Subcutaneous abdominal adipose tissue (tissue), 5 donors: ENCODE data around the gene TTLL10.
A peak's percentile ranks its signal among the peaks of the same experiment; 100 is the strongest.

Experiments
- H3K27ac ChIP-seq: one replicate; pipeline ENCODE4 v1.7.0; 2013; ENCODE audit warnings: low read depth, mild to moderate bottlenecking, inconsistent platforms, low read length, moderate library complexity
- H3K27me3 ChIP-seq, 5 donors: one replicate each; pipeline ENCODE4 v1.7.0; 2013; ENCODE audit warnings: low read length in 5 of 5, inconsistent platforms in 1 of 5; ENCODE audit not compliant: control insufficient read depth in 5 of 5, insufficient read depth in 4 of 5
- H3K36me3 ChIP-seq, 5 donors: one replicate each; pipeline ENCODE4 v1.7.0; 2013; ENCODE audit warnings: low read length in 5 of 5; ENCODE audit not compliant: control insufficient read depth in 5 of 5, insufficient read depth in 5 of 5
- H3K4me1 ChIP-seq, 5 donors: one replicate each; pipeline ENCODE4 v1.7.0; 2013; ENCODE audit warnings: low read length in 5 of 5, mild to moderate bottlenecking in 3 of 5, moderate library complexity in 1 of 5; ENCODE audit not compliant: control insufficient read depth in 5 of 5, insufficient read depth in 5 of 5
- H3K4me3 ChIP-seq, 5 donors: one replicate each; pipeline ENCODE4 v1.7.0; 2013; ENCODE audit warnings: low read length in 5 of 5, low read depth in 1 of 5
- H3K9ac ChIP-seq, 5 donors: one replicate each; pipeline ENCODE4 v1.7.0; 2013; ENCODE audit warnings: low read length in 5 of 5, mild to moderate bottlenecking in 4 of 5, moderate library complexity in 3 of 5
- H3K9me3 ChIP-seq, 5 donors: one replicate each; pipeline ENCODE4 v1.7.0; 2013; ENCODE audit warnings: low read length in 5 of 5; ENCODE audit not compliant: control insufficient read depth in 5 of 5
- donor health status: healthy.
- donor health status: healthy.
- donor health status: healthy.
- donor health status: healthy.
- donor health status: healthy.

TTLL10 gene

GRCh38 chr1:1204998-1205768 is 31.5 kb downstream of the TTLL10 start:
- peaks cover 28 to 43% (median 40%) of the 10 kb centered on the region in 5 donors for H3K27me3 ChIP-seq
- H3K4me3 ChIP-seq: no peak overlapping the region
- no peak overlapping the region for H3K9ac ChIP-seq
- peaks cover 0 to 37% (median 30%) of the 10 kb centered on the region in 5 donors for H3K4me1 ChIP-seq
- H3K27ac ChIP-seq: no peak overlapping the region
- H3K36me3 ChIP-seq: no peaks in the 10 kb centered on the region
- no peaks in the 10 kb centered on the region for H3K9me3 ChIP-seq

DNA sequence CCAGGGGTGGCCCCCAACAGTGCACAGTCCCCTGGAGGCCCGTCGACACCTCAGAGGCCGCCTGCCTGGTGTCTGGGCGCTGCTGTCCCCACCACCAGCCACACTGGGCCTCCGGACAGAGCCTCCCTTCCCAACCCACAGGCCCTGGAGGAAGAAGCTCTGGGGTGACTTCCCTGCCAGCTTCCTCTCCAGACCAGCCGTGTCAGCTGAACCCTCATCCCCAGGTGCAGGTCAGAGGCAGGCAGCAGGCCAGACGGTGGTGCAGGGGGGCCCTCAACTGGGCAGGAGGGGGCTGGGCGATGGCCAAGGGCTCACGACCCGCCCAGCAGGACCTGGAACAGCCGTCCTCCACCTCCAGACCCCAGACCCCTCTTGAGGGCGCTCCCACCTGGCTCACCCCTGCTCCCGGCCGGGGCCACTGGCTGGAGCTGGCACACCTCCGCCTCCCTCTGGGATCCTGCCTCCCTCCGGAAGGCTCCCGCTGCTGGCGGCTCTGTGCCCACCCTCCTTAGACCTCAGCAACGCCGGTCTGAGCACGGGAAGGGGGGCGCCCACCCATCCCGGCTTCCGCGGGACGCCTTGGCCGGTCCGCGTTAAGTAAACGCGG is 32.2 kb downstream of the TTLL10 start:
- peak overlapping the region in 1 of 5 donors; percentile 30 for H3K9ac ChIP-seq
- peaks cover 0 to 32% (median 27%) of the 10 kb centered on the region in 5 donors for H3K4me1 ChIP-seq
- H3K36me3 ChIP-seq: no peaks in the 10 kb centered on the region
- peaks cover 25 to 43% (median 39%) of the 10 kb centered on the region in 5 donors for H3K27me3 ChIP-seq
- no peaks in the 10 kb centered on the region for H3K9me3 ChIP-seq
- no peak overlapping the region for H3K27ac ChIP-seq
- peak overlapping the region in 3 of 5 donors; percentile 17 to 56 (median 48) for H3K4me3 ChIP-seq

GRCh38 chr1:1206376-1206965 is 32.8 kb downstream of the TTLL10 start, which contains the start of gene TNFRSF18:
TNFRSF18 (minus strand) TSS chr1:1206592; CDS start chr1:1206571, 21 bp downstream.
- no peaks in the 10 kb centered on the region for H3K36me3 ChIP-seq
- H3K4me3 ChIP-seq: peak within 1 kb of the TSS in 3 of 5 donors; percentile 17 to 56 (median 48)
- H3K9me3 ChIP-seq: no peaks in the 10 kb centered on the region
- H3K9ac ChIP-seq: peak within 1 kb of the TSS in 1 of 5 donors; percentile 30
- peaks cover 25 to 43% (median 39%) of the 10 kb centered on the region in 5 donors for H3K27me3 ChIP-seq
- no peak within 1 kb of the TSS for H3K27ac ChIP-seq
- H3K4me1 ChIP-seq: peaks cover 0 to 34% (median 30%) of the 10 kb centered on the region in 5 donors

DNA sequence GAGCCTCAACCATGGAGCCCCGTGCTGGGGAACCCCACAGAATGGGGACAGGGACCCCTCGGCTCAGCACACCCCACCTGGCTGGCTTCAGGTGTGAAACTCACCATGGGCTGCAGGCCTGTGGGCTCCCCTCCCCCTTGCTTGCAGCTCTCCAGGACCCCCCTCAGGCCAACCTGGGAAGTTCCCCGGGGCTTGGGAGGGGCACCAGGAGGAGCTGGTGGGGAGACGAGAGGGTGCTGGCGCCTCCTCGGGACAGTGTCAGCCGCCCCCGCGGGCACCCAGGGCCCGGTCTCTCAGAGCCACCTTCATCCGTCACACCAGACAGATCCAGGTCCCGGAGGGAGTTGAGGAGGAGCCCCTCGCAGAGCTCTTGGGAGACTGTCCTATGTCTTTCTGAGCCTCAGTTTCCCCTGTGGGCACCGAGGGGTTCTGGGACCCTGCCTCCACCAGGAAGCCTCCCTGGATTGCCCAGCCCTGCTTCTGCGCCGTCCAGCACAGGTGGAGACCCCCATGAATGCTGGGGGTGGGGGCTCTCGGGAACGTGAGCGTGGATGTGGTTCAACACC is 33.4 kb downstream of the TTLL10 start:
- Histone ChIP-seq H3K27ac (no peak overlapping the region), H3K4me1 (peaks cover 0 to 40% (median 32%) of the 10 kb centered on the region in 5 donors), H3K9ac (no peak overlapping the region), H3K36me3 (no peaks in the 10 kb centered on the region), H3K9me3 (no peaks in the 10 kb centered on the region), H3K27me3 (peaks cover 25 to 43% (median 39%) of the 10 kb centered on the region in 5 donors), H3K4me3 (peak overlapping the region in 1 of 5 donors; percentile 56)

DNA sequence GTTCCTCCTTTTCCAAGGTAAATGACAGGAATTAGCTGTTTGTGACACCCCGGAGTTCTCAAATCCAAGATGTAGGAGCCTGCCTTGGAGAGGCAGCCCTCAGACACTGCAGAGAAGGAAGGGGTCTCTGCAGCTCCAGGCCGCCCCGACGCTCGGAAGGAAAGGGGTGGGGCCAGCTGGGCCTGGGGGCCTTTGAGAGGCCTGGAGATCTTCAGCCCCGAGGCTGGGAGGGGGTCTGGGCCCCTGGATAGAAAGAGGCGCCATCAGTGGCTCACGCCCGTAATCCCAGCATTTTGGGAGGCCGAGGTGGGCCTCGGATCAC is 33.9 kb downstream of the TTLL10 start:
- H3K27ac ChIP-seq: no peak overlapping the region

DNA sequence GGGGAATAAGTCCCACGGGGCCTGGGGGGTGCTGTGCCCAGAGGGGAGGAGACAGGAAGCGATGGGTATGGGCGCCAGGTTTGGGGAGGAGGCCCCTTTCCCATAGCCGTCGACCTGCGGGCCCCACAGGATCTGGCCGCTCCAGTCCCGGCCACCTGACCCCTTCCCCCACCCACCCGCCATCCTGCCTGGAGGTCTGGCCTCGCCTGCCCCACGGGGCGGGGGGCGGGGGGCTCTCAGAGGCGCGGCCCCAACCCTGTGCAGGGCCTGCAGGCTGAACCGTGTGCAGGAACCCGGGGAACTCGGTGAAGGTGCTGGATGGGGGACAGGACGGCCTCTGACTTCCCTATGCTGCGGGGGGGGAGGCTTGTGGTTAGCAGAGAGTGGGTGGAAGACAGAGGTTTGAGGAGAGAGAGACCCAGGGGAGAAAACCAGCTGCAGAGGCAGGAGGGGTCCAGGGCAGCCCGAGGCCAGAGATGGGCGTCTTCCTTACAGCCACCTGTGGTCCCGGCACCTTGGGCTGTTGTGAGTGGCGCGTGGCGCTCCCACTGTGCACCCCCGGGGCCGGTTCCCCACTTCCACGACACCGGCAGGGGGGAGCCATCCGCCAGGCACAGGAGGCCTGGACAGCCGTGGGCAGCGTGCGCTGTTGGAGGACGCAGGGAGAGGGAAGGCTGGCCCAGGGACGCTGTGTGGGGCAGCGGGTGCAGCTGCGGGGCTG is 35.2 kb downstream of the TTLL10 start:
- peak overlapping the region in 2 of 5 donors; percentile 29 to 37 for H3K4me3 ChIP-seq

More for the DNA sequence above, 33.9 kb downstream of the TTLL10 start:
- peaks cover 25 to 44% (median 39%) of the 10 kb centered on the region in 5 donors for H3K27me3 ChIP-seq
- H3K9me3 ChIP-seq: no peaks in the 10 kb centered on the region
- H3K4me1 ChIP-seq: peaks cover 0 to 43% (median 34%) of the 10 kb centered on the region in 5 donors
- H3K36me3 ChIP-seq: no peaks in the 10 kb centered on the region
- no peak overlapping the region for H3K9ac ChIP-seq
- no peak overlapping the region for H3K4me3 ChIP-seq

GRCh38 chr1:1210726-1211540 is 37.3 kb downstream of the TTLL10 start:
- H3K9ac ChIP-seq: no peak overlapping the region
- no peak overlapping the region for H3K27ac ChIP-seq
- H3K36me3 ChIP-seq: peaks cover 0 to 3% (median 0%) of the 10 kb centered on the region in 5 donors
- peaks cover 6 to 68% (median 56%) of the 10 kb centered on the region in 5 donors for H3K4me1 ChIP-seq
- peak overlapping the region in 1 of 5 donors; percentile 47 for H3K4me3 ChIP-seq
- peaks cover 13 to 20% (median 17%) of the 10 kb centered on the region in 5 donors for H3K27me3 ChIP-seq
- no peaks in the 10 kb centered on the region for H3K9me3 ChIP-seq

More for the DNA sequence above, 35.2 kb downstream of the TTLL10 start:
- Histone ChIP-seq H3K4me1 (peaks cover 0 to 54% (median 41%) of the 10 kb centered on the region in 5 donors), H3K27ac (no peak overlapping the region), H3K27me3 (peaks cover 22 to 37% (median 31%) of the 10 kb centered on the region in 5 donors), H3K9ac (no peak overlapping the region), H3K9me3 (no peaks in the 10 kb centered on the region), H3K36me3 (no peaks in the 10 kb centered on the region)

- Histone ChIP-seq H3K4me1 (peaks cover 6 to 68% (median 51%) of the 10 kb centered on the region in 5 donors), H3K4me3 (peak overlapping the region in 3 of 5 donors; percentile 36 to 53 (median 47)), H3K27me3 (peaks cover 4 to 11% (median 8%) of the 10 kb centered on the region in 5 donors), H3K9me3 (no peaks in the 10 kb centered on the region), H3K36me3 (peaks cover 0 to 12% (median 4%) of the 10 kb centered on the region in 5 donors), H3K9ac (peak overlapping the region in 2 of 5 donors; percentile 34 to 48), H3K27ac (peak overlapping the region; percentile 46)
Measured at GRCh38 chr1:1211541-1212441, 38.1 kb downstream of the TTLL10 start.
